DLD1 (cell line): ENCODE results near the gene CACNA2D3.

Experiments used
- in situ Hi-C: cut with HindIII; loops from 2 replicates; pipeline ENCODE4 v1.10.0; 2017; ENCODE audit warnings: low sequenced_read_pairs

Gene CACNA2D3

GRCh38 chr3:54557538-54558428 lies 435.4 kb downstream of the CACNA2D3 start:
- in situ Hi-C loops = no loop called here

- in situ Hi-C loops = no loop called here
Measured at GRCh38 chr3:54563501-54564200, 441.3 kb downstream of the CACNA2D3 start.

GRCh38 chr3:54564374-54564925 lies 442.1 kb downstream of the CACNA2D3 start:
- in situ Hi-C loops = no loop called here

DNA sequence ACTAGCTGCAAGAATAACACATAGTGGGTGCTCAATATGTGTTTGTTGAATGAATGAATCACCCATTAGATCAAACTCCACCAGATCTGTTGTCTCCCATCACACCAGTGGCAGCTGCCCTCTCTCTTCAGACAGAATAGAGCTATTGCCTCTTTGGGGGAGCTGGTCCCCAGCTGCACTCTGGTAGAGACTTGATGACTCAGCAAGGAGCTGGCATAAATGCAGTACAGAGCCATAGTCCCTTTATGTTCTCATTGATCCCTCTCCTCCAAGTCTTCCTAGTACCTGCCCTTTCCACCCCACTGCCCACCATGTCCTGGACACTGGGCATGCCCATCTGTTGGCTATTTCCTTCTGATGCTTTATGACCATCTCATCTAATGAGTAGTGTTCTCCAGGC lies 443.6 kb downstream of the CACNA2D3 start:
- in situ Hi-C loops = no loop called here

GRCh38 chr3:54567949-54568348 lies 445.6 kb downstream of the CACNA2D3 start:
- in situ Hi-C loops = no loop called here

GRCh38 chr3:54570008-54570407 lies 447.7 kb downstream of the CACNA2D3 start:
- in situ Hi-C loops = no loop called here

GRCh38 chr3:54572197-54572895 lies 450.0 kb downstream of the CACNA2D3 start:
- in situ Hi-C loops = no loop called here

- in situ Hi-C loops = no loop called here
Measured at GRCh38 chr3:54573858-54574257, 451.5 kb downstream of the CACNA2D3 start.

GRCh38 chr3:54574906-54575617 lies 452.7 kb downstream of the CACNA2D3 start:
- in situ Hi-C loops = no loop called here

- in situ Hi-C loops = no loop called here
Measured at GRCh38 chr3:54575618-54575960, 453.2 kb downstream of the CACNA2D3 start.

DNA sequence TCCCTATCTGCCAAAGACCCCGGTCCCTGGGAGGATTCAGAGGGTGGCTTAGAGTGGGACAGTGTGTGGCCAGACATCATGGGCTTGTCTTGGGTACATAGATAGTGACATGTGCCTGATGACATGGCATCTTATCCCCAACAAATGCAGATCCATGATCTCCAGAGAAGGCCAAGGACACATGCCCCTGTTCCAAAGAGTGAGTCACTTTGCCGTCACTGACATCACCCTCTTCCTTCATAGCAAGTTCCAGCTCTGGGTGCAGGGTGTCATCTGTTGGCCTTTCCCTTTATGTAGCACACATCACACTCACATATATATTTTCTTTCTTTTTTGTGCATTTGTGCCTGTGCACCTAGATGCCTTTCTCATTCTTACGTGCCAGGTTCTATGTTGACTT lies 455.0 kb downstream of the CACNA2D3 start:
- in situ Hi-C loops = no loop called here

- in situ Hi-C loops = no loop called here
Measured at GRCh38 chr3:54578417-54578816, 456.1 kb downstream of the CACNA2D3 start.

DNA sequence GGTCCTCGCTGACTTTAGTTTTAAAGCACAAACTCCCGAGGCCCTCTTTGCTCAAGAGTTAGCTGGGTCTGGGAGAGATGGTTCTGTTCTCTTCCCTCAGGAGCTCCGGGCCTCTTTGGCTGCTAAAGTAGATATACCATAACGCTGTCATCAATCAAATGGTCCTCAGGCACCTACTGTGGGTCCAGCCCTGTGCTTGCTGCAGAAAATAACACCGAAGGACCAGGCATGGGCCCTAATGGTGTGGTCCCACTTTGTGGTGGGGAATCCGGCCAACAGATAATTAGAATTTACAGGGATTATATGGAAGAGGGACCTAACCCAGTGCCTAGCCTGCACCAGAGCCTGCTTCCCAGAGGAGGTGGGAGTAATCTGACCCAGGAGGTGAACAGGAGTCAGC lies 458.1 kb downstream of the CACNA2D3 start:
- in situ Hi-C loops = no loop called here

DNA sequence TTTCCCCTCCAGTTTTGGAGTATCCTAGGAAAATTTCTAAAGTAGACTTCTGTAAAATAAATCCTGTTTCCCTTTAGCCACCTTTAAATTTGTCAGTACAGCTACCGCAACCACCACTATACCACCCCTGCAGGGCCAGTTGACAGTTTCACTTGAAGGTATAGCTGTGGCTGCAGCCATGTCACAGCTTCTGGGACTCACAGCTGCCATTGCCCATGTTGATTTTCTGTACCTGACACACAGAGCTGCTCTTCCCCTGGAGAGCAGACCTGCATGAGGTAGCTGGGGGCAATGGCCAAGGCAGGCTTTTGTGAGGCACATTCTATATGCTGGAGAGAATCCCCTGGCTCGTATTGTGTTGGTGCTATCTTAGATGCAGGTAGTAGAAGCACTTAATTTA lies 460.1 kb downstream of the CACNA2D3 start:
- in situ Hi-C loops = no loop called here

DNA sequence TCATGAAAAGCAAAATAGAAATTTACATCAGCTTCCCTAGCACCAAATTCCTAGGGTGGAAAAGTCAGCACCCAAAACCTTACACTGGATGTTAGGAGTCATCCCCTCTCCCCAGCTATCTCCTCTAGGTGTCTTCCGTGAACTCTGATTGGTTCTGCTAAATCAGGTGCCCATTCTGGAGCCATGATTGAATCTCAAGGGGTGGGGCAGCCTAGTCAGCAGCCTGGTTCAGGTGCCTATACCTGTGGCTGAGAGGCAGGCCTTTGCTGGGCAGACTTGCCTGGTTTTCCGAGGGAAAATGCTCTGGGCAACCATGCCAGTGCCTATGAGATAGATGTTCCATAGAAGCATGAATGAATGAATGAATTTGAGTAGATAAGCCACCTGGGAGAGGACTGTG lies 468.8 kb downstream of the CACNA2D3 start:
- in situ Hi-C loops = no loop called here

GRCh38 chr3:54593653-54594052 lies 471.3 kb downstream of the CACNA2D3 start:
- in situ Hi-C loops = no loop called here

- in situ Hi-C loops = no loop called here
Measured at GRCh38 chr3:54596087-54596486, 473.7 kb downstream of the CACNA2D3 start.

DNA sequence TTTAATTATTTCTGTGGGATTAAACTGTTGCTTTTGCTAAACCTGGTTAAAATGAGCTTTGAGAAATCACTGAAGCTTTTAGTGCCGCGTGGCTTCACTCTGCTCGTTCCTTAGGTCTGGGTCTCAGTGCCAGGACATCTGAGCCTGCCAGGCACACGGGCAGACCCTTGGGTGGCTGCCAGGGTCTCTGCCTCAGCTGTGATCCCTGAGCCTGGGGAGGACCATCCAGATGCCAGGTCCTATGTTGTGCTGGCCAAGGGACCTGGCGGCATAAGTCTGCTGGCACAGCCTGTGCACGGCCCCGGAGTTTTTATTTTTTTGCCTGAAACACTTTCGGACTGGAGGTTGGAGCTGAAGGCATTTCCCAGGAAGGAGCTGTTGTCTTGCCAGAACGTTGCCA lies 477.4 kb downstream of the CACNA2D3 start:
- in situ Hi-C loops = no loop called here

GRCh38 chr3:54600441-54601204 lies 478.3 kb downstream of the CACNA2D3 start:
- in situ Hi-C loops = no loop called here

- in situ Hi-C loops = no loop called here
Measured at GRCh38 chr3:54604495-54604894, 482.1 kb downstream of the CACNA2D3 start.
